CD8-positive, alpha-beta memory T cell (primary cell): ENCODE results near the gene NETO1. TPM values are rescaled to one million over a fixed set of nuclear protein-coding genes. Genes with fewer than 3 reads are reported as not detected.

Experiments
- CTCF ChIA-PET: fragments of 350-600 bp; sonication (Branson Sonifier 250); formaldehyde crosslinking; loops from one replicate; lab custom pipeline; 2021; ENCODE audit warnings: antibody characterized with exemption; lab: Charles Lee
- POLR2A ChIA-PET: fragments of 350-600 bp; sonication (Branson Sonifier 250); formaldehyde crosslinking; loops from one replicate; lab custom pipeline; 2021; ENCODE audit warnings: antibody characterized with exemption; lab: Charles Lee
- DNase-seq, 5 donors: peaks; one replicate each; pipeline versions ENCODE4 v3.0.0 to v3.0.0-alpha.2; 2020 to 2022; ENCODE audit warnings: mixed read lengths in 1 of 5
- H3K27ac ChIP-seq: one replicate; pipeline ENCODE4 v1.7.0; 2013; ENCODE audit warnings: low read depth, mild to moderate bottlenecking, low read length, moderate library complexity
- H3K27me3 ChIP-seq: 2 replicates; pipeline ENCODE4 v1.7.0; 2013; ENCODE audit warnings: low read length, mild to moderate bottlenecking; ENCODE audit not compliant: insufficient read depth, poor library complexity, severe bottlenecking
- H3K36me3 ChIP-seq: 2 replicates; pipeline ENCODE4 v1.7.0; 2013; ENCODE audit warnings: mild to moderate bottlenecking, low read length, moderate library complexity; ENCODE audit not compliant: insufficient read depth
- H3K4me1 ChIP-seq: 2 replicates; pipeline ENCODE4 v1.7.0; 2013; ENCODE audit warnings: mild to moderate bottlenecking, low read length, moderate library complexity; ENCODE audit not compliant: insufficient read depth
- H3K4me3 ChIP-seq: 2 replicates; pipeline ENCODE4 v1.7.0; 2013; ENCODE audit warnings: mild to moderate bottlenecking, low read length
- H3K9me3 ChIP-seq: 2 replicates; pipeline ENCODE4 v1.7.0; 2013; ENCODE audit warnings: mild to moderate bottlenecking, low read length
- H3K27ac Mint-ChIP-seq, 8 donors: one replicate each; pipeline ENCODE4 v1.8.0; 2020 to 2021; ENCODE audit warnings: mixed read lengths in 8 of 8, mild to moderate bottlenecking in 6 of 8, inconsistent platforms in 3 of 8, moderate library complexity in 3 of 8
- H3K27me3 Mint-ChIP-seq, 2 donors: one replicate each; pipeline ENCODE4 v1.8.0; 2020 to 2021; ENCODE audit warnings: mixed read lengths in 2 of 2, mild to moderate bottlenecking in 1 of 2, moderate library complexity in 1 of 2
- H3K36me3 Mint-ChIP-seq, 3 donors: one replicate each; pipeline ENCODE4 v1.8.0; 2020 to 2021; ENCODE audit warnings: mixed read lengths in 3 of 3, inconsistent platforms in 1 of 3, mild to moderate bottlenecking in 1 of 3
- H3K4me1 Mint-ChIP-seq, 3 donors: one replicate each; pipeline ENCODE4 v1.8.0; 2020 to 2021; ENCODE audit warnings: mixed read lengths in 3 of 3, inconsistent platforms in 1 of 3, mild to moderate bottlenecking in 1 of 3
- H3K4me3 Mint-ChIP-seq, 7 donors: one replicate each; pipeline ENCODE4 v1.8.0; 2020 to 2021; ENCODE audit warnings: mixed read lengths in 7 of 7, mild to moderate bottlenecking in 6 of 7, moderate library complexity in 4 of 7, inconsistent platforms in 2 of 7
- H3K9me3 Mint-ChIP-seq, 5 donors: one replicate each; pipeline ENCODE4 v1.8.0; 2020 to 2022; ENCODE audit warnings: mixed read lengths in 5 of 5, mild to moderate bottlenecking in 3 of 5, moderate library complexity in 2 of 5, inconsistent platforms in 1 of 5
- polyA plus RNA-seq: library from polyadenylated mRNA; unstranded; fragments of 300-500 nt; fragmentation: Illumina TruSeq; gene quantifications from one replicate; pipeline ENCODE4 v1.2.3, GENCODE V29; 2021
- total RNA-seq, 2 experiments: library from RNA; stranded (reverse); gene quantifications; one replicate each; pipeline ENCODE4 v1.2.3, GENCODE V29; 2021

The NETO1 gene
- total and polyA plus RNA-seq, 3 experiments from 2014 or later, result not detected

DNA sequence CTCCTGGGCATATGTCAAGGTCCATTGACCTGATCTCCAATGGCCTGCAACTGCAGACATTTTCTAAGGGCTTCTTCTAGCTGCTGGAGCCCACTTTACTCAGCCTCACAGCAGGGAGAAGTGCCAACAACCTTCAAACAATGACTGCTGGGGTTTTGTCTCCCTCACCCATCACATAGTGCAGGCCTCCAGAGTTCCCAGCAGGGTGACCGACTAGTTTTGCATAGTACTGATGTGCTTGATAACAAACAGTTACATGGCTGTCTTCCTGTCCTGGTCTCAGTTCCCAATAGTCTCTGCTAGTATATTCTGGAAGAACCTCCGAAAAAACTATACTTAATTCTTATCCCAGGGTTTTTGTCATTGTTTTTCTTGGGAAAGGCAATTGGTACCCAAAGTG lies 10.4 kb upstream of the NETO1 start:
- no peak overlapping the region for H3K4me3 ChIP-seq
- Mint-ChIP-seq H3K9me3 (peaks cover 4 to 7% (median 5%) of the 10 kb centered on the region in 5 donors), H3K4me3 (no peak overlapping the region), H3K36me3 (no peaks in the 10 kb centered on the region), H3K27ac (no peak overlapping the region), H3K4me1 (no peaks in the 10 kb centered on the region), H3K27me3 (no peaks in the 10 kb centered on the region)
- DNase-seq, result no peak
- POLR2A ChIA-PET, result no interaction called here
- H3K27me3 ChIP-seq, result no peaks in the 10 kb centered on the region
- no peaks in the 10 kb centered on the region for H3K9me3 ChIP-seq
- no peak overlapping the region for H3K27ac ChIP-seq
- CTCF ChIA-PET, result no interaction called here
- H3K36me3 ChIP-seq, result no peaks in the 10 kb centered on the region
- no peaks in the 10 kb centered on the region for H3K4me1 ChIP-seq

DNA sequence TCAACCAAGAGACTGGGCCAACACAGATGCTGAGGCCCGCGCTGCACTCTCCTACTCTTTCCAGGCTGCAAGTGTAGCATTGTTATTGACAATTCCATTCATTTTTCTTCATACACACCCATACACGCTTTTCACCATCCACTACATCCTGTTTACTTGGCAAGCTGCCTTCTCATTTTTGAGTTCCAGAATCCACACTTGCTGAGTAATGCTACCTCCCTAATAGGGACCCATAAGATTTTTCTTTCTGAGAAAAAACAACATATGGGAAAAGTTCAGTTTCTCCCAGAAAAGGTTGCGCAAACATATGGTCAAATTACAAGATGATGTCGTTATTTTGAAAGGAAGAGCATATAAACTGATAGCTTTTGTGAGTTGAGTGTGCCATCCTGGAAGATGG lies 3.3 kb upstream of the NETO1 start:
- Mint-ChIP-seq H3K27ac (no peak overlapping the region), H3K4me1 (no peaks in the 10 kb centered on the region), H3K9me3 (peaks cover 3 to 17% (median 12%) of the 10 kb centered on the region in 5 donors), H3K27me3 (peaks cover 14 to 16% of the 10 kb centered on the region in 2 donors), H3K36me3 (peaks cover 0 to 3% (median 0%) of the 10 kb centered on the region in 3 donors), H3K4me3 (no peak overlapping the region)
- no peaks in the 10 kb centered on the region for H3K4me1 ChIP-seq
- DNase-seq, result no peak
- no peak overlapping the region for H3K27ac ChIP-seq
- CTCF ChIA-PET, result no interaction called here
- no peak overlapping the region for H3K4me3 ChIP-seq
- no peaks in the 10 kb centered on the region for H3K36me3 ChIP-seq
- H3K27me3 ChIP-seq, result no peaks in the 10 kb centered on the region
- POLR2A ChIA-PET, result no interaction called here
- H3K9me3 ChIP-seq, result no peaks in the 10 kb centered on the region

DNA sequence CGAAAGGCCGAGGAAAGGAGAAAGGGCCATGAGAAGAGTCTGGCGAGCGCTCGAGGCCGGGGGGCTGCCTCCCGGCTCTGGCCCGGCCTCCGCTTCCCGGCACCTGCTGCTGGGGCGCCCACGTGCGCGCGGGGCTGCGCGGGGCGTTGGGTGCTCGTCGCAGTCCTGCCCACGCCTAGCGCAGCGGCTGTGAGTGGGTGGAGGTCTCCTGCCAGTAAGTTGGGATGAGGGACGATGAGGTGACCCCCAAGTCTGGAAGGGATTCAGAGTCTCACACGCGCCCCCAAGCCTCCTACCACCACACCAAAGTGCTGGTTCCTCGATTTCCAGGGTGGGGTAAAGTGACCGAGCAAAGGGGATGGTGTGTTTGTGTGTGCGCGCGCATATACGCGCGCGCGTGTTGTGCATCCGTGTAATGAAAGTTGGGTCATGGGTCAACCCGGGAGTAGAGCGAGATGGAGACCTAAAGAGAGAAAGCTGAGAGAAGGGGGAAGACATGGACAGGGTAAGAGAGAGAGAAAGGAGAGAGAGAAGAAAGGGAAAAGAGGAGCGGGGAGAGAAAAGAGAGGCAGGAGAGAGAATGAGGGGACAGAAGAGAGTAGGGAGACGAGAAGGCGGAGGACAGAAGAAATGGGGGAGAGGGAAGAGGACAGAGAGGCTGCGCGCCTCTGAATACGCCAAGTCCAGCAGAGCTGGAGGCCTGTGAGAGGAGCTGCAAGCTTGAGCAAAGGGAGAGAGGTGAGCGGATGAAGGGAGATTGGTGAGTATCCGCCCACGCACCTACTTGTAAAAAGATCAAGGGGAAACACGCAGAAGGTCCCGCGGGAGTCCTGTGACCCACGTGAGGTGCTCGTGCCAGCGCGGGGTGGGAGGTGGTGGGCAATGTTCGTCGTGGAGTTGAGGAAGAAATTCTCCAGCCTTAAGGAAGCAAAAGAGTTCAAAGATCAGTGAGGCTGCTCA lies 1.7 kb upstream of the NETO1 start:
- H3K27me3 Mint-ChIP-seq, result peaks cover 19 to 21% of the 10 kb centered on the region in 2 donors
- peaks cover 6 to 20% (median 14%) of the 10 kb centered on the region in 5 donors for H3K9me3 Mint-ChIP-seq
- H3K4me1 ChIP-seq, result no peaks in the 10 kb centered on the region
- H3K4me3 Mint-ChIP-seq, result no peak overlapping the region
- H3K27ac ChIP-seq, result no peak overlapping the region
- no peaks in the 10 kb centered on the region for H3K36me3 ChIP-seq
- peaks cover 0 to 3% (median 0%) of the 10 kb centered on the region in 3 donors for H3K36me3 Mint-ChIP-seq
- DNase-seq, result no peak
- H3K27me3 ChIP-seq, result no peaks in the 10 kb centered on the region
- ChIA-PET POLR2A (no interaction called here), CTCF (no interaction called here)
- no peak overlapping the region for H3K27ac Mint-ChIP-seq
- H3K4me1 Mint-ChIP-seq, result no peaks in the 10 kb centered on the region
- H3K4me3 ChIP-seq, result no peak overlapping the region
- no peaks in the 10 kb centered on the region for H3K9me3 ChIP-seq

DNA sequence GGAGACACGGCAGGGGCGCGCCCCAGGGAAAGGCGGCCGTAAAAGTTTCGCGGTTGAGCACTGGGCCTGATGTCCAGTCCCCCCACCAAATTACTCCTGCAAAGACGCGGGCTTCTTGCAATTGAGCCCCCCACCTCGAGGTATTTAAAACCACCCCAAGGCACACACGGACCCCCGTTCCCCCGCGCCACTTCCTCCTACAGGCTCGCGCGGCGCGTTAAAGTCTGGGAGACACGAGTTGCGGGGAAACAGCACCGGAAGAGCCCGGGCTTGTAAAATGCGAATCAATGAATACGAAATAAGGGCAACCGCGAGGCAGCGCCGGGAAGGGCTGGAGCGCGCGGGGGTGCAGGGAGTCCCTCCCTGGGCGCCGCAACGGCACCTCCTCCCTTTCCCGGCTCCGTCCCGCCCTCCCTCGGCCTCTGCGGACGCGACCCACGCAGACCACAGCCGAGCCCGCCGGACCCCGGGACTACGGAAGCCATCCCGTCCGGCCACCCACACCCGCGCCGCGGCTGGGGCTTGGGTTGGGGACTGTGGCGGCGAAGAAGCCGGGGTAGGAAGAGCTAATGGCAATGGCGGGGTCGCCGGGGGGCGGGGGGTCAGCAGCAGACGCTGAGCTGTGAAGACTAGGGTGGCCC lies 918 bp upstream of the NETO1 start:
- H3K4me3 ChIP-seq, result no peak overlapping the region
- ChIA-PET POLR2A (no interaction called here), CTCF (no interaction called here)
- Mint-ChIP-seq H3K4me1 (no peaks in the 10 kb centered on the region), H3K36me3 (peaks cover 0 to 3% (median 0%) of the 10 kb centered on the region in 3 donors), H3K27ac (no peak overlapping the region), H3K27me3 (peaks cover 19 to 21% of the 10 kb centered on the region in 2 donors), H3K9me3 (peaks cover 6 to 20% (median 12%) of the 10 kb centered on the region in 5 donors), H3K4me3 (no peak overlapping the region)
- H3K27me3 ChIP-seq, result no peaks in the 10 kb centered on the region
- H3K27ac ChIP-seq, result no peak overlapping the region
- DNase-seq, result no peak
- H3K36me3 ChIP-seq, result no peaks in the 10 kb centered on the region
- H3K4me1 ChIP-seq, result no peaks in the 10 kb centered on the region
- H3K9me3 ChIP-seq, result no peaks in the 10 kb centered on the region

GRCh38 chr18:72866901-72867745 lies 664 bp downstream of the NETO1 start:
- no peaks in the 10 kb centered on the region for H3K4me1 ChIP-seq
- peaks cover 0 to 3% (median 0%) of the 10 kb centered on the region in 3 donors for H3K36me3 Mint-ChIP-seq
- H3K4me1 Mint-ChIP-seq, result no peaks in the 10 kb centered on the region
- POLR2A ChIA-PET, result no interaction called here
- CTCF ChIA-PET, result no interaction called here
- no peak overlapping the region for H3K4me3 ChIP-seq
- no peaks in the 10 kb centered on the region for H3K9me3 ChIP-seq
- DNase-seq, result no peak
- H3K27me3 Mint-ChIP-seq, result peaks cover 19 to 22% of the 10 kb centered on the region in 2 donors
- H3K27ac Mint-ChIP-seq, result no peak overlapping the region
- no peaks in the 10 kb centered on the region for H3K27me3 ChIP-seq
- H3K9me3 Mint-ChIP-seq, result peaks cover 6 to 24% (median 12%) of the 10 kb centered on the region in 5 donors
- H3K27ac ChIP-seq, result no peak overlapping the region
- H3K36me3 ChIP-seq, result no peaks in the 10 kb centered on the region
- peak overlapping the region in 1 of 7 donors; percentile 65 for H3K4me3 Mint-ChIP-seq

DNA sequence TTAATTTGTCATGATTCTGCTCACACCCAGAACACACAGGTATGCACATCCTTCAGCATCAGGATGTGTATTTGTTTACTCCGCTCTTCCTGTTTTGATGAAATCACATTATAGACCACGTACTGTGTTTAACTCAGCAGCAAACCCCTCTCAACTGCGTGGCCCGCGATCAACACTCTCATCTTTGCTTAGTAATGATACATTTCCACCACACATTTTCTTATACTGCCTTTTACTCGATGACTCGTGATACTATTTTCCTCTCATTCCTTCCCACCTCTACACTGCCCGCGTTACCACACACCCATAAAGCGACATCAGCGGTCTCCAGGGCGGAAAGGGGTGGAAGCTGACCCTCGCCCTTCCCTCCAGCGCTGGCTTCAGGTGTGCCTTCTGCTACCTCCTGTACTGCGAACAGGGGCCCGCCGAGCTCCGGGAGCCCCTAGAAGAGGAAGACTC lies 1.3 kb downstream of the NETO1 start:
- H3K27ac ChIP-seq, result no peak overlapping the region
- no peaks in the 10 kb centered on the region for H3K27me3 ChIP-seq
- no peak for DNase-seq
- Mint-ChIP-seq H3K27me3 (peaks cover 19 to 23% of the 10 kb centered on the region in 2 donors), H3K4me3 (peak overlapping the region in 1 of 7 donors; percentile 65), H3K27ac (no peak overlapping the region), H3K4me1 (no peaks in the 10 kb centered on the region), H3K36me3 (peaks cover 0 to 3% (median 0%) of the 10 kb centered on the region in 3 donors), H3K9me3 (peaks cover 6 to 29% (median 16%) of the 10 kb centered on the region in 5 donors)
- H3K4me1 ChIP-seq, result no peaks in the 10 kb centered on the region
- H3K9me3 ChIP-seq, result no peaks in the 10 kb centered on the region
- ChIA-PET POLR2A (interaction anchor here (0.7 kb wide), 1 partner anchor 706 kb away, joined by 3 read pairs; no protein-coding TSS in a partner anchor), CTCF (no interaction called here)
- H3K36me3 ChIP-seq, result no peaks in the 10 kb centered on the region
- H3K4me3 ChIP-seq, result no peak overlapping the region

DNA sequence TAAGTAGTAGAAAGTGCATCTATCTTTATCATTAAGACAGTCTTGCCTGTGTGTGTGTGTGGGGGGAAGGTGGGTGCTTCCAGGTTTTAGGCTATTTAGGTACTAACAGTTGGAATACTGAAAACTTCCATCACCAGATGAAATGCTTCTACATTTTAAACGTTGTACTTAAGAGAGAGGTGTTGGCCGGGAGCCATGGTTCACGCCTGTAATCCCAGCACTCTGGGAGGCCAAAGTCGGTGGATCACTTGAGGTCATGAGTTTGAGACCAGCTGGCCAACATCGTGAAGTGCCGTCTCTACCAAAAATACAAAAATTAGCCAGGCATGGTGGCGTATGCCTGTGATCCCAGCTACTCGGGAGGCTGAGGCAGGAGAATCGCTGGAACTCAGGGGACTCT lies 4.0 kb downstream of the NETO1 start:
- POLR2A ChIA-PET, result no interaction called here
- DNase-seq, result no peak
- Mint-ChIP-seq H3K27ac (no peak overlapping the region), H3K36me3 (peaks cover 0 to 3% (median 0%) of the 10 kb centered on the region in 3 donors), H3K4me3 (no peak overlapping the region), H3K4me1 (no peaks in the 10 kb centered on the region), H3K27me3 (peaks cover 11 to 17% of the 10 kb centered on the region in 2 donors), H3K9me3 (peaks cover 6 to 19% (median 9%) of the 10 kb centered on the region in 5 donors)
- CTCF ChIA-PET, result no interaction called here
- Histone ChIP-seq H3K4me3 (no peak overlapping the region), H3K4me1 (no peaks in the 10 kb centered on the region), H3K27me3 (no peaks in the 10 kb centered on the region), H3K9me3 (no peaks in the 10 kb centered on the region), H3K27ac (no peak overlapping the region), H3K36me3 (no peaks in the 10 kb centered on the region)
